RWPE2 (cell line): ENCODE results near the gene TMCC1.

Source experiments
- ATAC-seq: fragments of 200-7000 bp; cut with Tn5 transposase; 3 replicates; pipeline ENCODE4 v1.9.1; 2021; ENCODE audit warnings: low read depth
- DNase-seq: peaks from one replicate; pipeline ENCODE4 v3.0.0-alpha.2; 2020; ENCODE audit warnings: low spot score
- H3K27ac ChIP-seq: fragments of 450-650 bp; 2 replicates; pipeline ENCODE4 v1.5.1; 2017; ENCODE audit warnings: mild to moderate bottlenecking; ENCODE audit not compliant: poor library complexity, severe bottlenecking
- H3K27me3 ChIP-seq: fragments of 250-450 bp; sonication (Bioruptor Pico); 2 replicates; pipeline ENCODE4 v1.5.1; 2021; ENCODE audit warnings: mild to moderate bottlenecking, moderate library complexity; ENCODE audit not compliant: insufficient read depth, poor library complexity, severe bottlenecking
- H3K36me3 ChIP-seq: fragments of 250-450 bp; sonication (Bioruptor Pico); 2 replicates; pipeline ENCODE4 v1.5.1; 2020; ENCODE audit warnings: low read depth, mild to moderate bottlenecking, moderate library complexity
- H3K4me1 ChIP-seq: fragments of 250-450 bp; sonication (Bioruptor Pico); 2 replicates; pipeline ENCODE4 v1.5.1; 2021; ENCODE audit warnings: mild to moderate bottlenecking, moderate library complexity; ENCODE audit not compliant: insufficient read depth, poor library complexity, severe bottlenecking
- H3K4me3 ChIP-seq: fragments of 250-450 bp; sonication (Bioruptor Pico); 2 replicates; pipeline ENCODE4 v1.5.1; 2021; ENCODE audit warnings: mild to moderate bottlenecking, moderate library complexity; ENCODE audit not compliant: severe bottlenecking
- H3K9me3 ChIP-seq: fragments of 250-450 bp; sonication (Bioruptor Pico); 2 replicates; pipeline ENCODE4 v1.5.1; 2021; ENCODE audit warnings: mild to moderate bottlenecking, moderate library complexity; ENCODE audit not compliant: severe bottlenecking
- CTCF ChIP-seq: fragments of 450-650 bp; IDR thresholded peaks from one replicate; pipeline ENCODE4 v1.5.1; 2017; ENCODE audit warnings: mild to moderate bottlenecking, moderate library complexity; ENCODE audit not compliant: poor library complexity, severe bottlenecking

The TMCC1 gene

GRCh38 chr3:129893581-129894070 lies at the start of gene TMCC1:
TMCC1 (minus strand) TSS chr3:129893711.
- H3K27me3 ChIP-seq: no peaks in the 10 kb centered on the region
- H3K36me3 ChIP-seq: no peaks in the 10 kb centered on the region
- peaks cover 26% of the 10 kb centered on the region for H3K4me1 ChIP-seq
- TF ChIP-seq CTCF: no peak
- ATAC-seq (peak; percentile 93), DNase-seq (peak; percentile 89)
- H3K27ac ChIP-seq: peak within 1 kb of the TSS; percentile 76
- peak within 1 kb of the TSS; percentile 79 for H3K4me3 ChIP-seq
- no peaks in the 10 kb centered on the region for H3K9me3 ChIP-seq

GRCh38 chr3:129943020-129943419 lies 49.5 kb upstream of the TMCC1 start:
- H3K27me3 ChIP-seq: no peaks in the 10 kb centered on the region
- no peaks in the 10 kb centered on the region for H3K36me3 ChIP-seq
- no peak for ATAC-seq
- no peaks in the 10 kb centered on the region for H3K4me1 ChIP-seq
- no peak overlapping the region for H3K4me3 ChIP-seq
- no peak for TF ChIP-seq CTCF
- no peak for DNase-seq
- H3K9me3 ChIP-seq: no peaks in the 10 kb centered on the region
- H3K27ac ChIP-seq: no peak overlapping the region

GRCh38 chr3:129942296-129942695 lies 48.8 kb upstream of the TMCC1 start:
- Histone ChIP-seq H3K9me3 (no peaks in the 10 kb centered on the region), H3K4me1 (no peaks in the 10 kb centered on the region), H3K27me3 (no peaks in the 10 kb centered on the region), H3K27ac (no peak overlapping the region), H3K4me3 (no peak overlapping the region), H3K36me3 (no peaks in the 10 kb centered on the region)
- TF ChIP-seq CTCF: peak; percentile 74
- DNase-seq: no peak
- peak; percentile 90 for ATAC-seq

- H3K9me3 ChIP-seq: no peaks in the 10 kb centered on the region
- ATAC-seq (no peak), DNase-seq (no peak)
- H3K27ac ChIP-seq: no peak overlapping the region
- H3K36me3 ChIP-seq: no peaks in the 10 kb centered on the region
- no peak for TF ChIP-seq CTCF
- peaks cover 4% of the 10 kb centered on the region for H3K4me1 ChIP-seq
- H3K4me3 ChIP-seq: no peak overlapping the region
- H3K27me3 ChIP-seq: no peaks in the 10 kb centered on the region
Observed at GRCh38 chr3:129940086-129940485, 46.6 kb upstream of the TMCC1 start.

GRCh38 chr3:129938140-129938930 lies 44.8 kb upstream of the TMCC1 start:
- Histone ChIP-seq H3K27me3 (no peaks in the 10 kb centered on the region), H3K27ac (no peak overlapping the region), H3K9me3 (no peaks in the 10 kb centered on the region), H3K36me3 (no peaks in the 10 kb centered on the region), H3K4me1 (peaks cover 4% of the 10 kb centered on the region), H3K4me3 (no peak overlapping the region)
- TF ChIP-seq CTCF: no peak
- ATAC-seq (no peak), DNase-seq (no peak)
